VCaP (cell line): ENCODE measurements around the gene GRPEL2.

Source experiments
- H3K27ac ChIP-seq: fragments of 450-650 bp; 2 replicates; pipeline ENCODE4 v1.5.1; 2017
- TF ChIP-seq, protein P1 (sequence below): fragments of 450-650 bp; conservative IDR thresholded peaks from 2 replicates; pipeline ENCODE4 v1.5.1; 2017; ENCODE audit warnings: mild to moderate bottlenecking, moderate library complexity

The GRPEL2 gene, protein sequence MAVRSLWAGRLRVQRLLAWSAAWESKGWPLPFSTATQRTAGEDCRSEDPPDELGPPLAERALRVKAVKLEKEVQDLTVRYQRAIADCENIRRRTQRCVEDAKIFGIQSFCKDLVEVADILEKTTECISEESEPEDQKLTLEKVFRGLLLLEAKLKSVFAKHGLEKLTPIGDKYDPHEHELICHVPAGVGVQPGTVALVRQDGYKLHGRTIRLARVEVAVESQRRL

DNA sequence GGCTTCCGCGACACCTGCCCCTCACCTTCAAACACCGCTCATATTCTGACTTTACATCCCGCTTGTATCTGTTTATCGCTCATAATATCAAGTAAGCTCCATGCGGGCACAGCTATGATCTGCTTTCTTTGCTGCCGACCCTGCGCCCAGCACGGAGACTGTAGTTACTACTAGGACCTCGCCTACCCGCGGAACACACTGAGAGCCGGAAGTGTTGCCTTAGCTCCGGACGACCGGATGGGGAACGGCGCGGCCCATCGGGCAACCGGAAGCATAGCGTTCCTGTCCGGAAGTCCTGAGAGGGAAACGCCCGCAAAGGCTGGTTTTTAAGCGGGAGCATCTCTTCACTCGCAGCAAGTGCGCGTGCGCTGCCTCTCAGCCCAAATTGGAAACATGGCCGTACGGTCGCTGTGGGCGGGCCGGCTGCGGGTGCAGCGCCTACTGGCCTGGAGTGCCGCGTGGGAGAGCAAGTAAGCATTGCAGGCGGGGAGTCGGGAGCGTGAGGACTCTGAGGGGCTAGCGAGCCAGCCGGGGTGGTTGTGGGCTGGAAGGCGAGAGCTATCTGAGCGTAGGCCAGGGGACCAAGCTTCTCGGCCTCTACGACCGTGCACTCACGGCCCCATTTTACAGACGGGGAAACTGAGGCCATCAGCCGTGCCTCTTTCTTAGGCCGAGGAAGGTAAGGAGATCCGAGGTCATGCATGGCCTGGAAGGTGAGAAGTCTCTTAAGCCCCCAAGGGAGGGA lies at the start of gene GRPEL2:
Gene GRPEL2, plus strand, starts transcription at position 353 of the 745 bp plus-strand sequence. Its CDS starts 41 bp downstream, at position 394.
- TF ChIP-seq, protein P1, sequence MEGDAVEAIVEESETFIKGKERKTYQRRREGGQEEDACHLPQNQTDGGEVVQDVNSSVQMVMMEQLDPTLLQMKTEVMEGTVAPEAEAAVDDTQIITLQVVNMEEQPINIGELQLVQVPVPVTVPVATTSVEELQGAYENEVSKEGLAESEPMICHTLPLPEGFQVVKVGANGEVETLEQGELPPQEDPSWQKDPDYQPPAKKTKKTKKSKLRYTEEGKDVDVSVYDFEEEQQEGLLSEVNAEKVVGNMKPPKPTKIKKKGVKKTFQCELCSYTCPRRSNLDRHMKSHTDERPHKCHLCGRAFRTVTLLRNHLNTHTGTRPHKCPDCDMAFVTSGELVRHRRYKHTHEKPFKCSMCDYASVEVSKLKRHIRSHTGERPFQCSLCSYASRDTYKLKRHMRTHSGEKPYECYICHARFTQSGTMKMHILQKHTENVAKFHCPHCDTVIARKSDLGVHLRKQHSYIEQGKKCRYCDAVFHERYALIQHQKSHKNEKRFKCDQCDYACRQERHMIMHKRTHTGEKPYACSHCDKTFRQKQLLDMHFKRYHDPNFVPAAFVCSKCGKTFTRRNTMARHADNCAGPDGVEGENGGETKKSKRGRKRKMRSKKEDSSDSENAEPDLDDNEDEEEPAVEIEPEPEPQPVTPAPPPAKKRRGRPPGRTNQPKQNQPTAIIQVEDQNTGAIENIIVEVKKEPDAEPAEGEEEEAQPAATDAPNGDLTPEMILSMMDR, result no peak
- H3K27ac ChIP-seq, result peak within 1 kb of the TSS; percentile 93

DNA sequence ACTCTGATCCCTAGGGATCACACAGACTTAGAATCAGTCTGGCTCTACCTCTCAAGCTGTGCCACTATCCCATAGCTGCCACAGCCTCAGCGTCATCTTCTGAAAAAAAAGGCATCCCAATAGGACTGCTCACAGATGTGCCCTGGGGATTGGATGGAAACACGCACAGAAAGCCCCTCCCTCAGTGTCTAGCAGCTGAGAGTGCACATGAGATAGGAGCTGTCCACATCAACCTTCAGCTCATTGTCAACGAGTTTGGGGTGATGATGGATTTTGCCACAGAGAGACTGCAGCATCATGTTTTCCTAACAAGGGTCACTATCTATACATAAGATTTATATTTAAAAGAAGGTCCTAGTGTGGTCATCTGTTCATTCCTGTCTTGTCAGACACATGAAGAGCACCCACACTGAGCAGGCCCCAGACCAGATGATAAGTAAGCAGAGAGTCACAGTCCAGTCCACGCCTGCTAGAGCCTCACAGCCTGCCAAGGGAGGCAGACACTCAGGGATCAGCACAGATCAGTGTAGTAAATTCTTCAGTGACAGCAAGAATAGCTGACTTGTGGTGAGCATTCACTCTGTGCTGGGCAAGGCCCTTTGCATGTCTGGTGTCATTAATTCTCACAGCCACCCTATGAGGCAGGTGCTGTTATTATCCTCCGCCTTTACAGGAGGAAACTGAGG lies 47.8 kb upstream of the GRPEL2 start:
- no peak overlapping the region for H3K27ac ChIP-seq

DNA sequence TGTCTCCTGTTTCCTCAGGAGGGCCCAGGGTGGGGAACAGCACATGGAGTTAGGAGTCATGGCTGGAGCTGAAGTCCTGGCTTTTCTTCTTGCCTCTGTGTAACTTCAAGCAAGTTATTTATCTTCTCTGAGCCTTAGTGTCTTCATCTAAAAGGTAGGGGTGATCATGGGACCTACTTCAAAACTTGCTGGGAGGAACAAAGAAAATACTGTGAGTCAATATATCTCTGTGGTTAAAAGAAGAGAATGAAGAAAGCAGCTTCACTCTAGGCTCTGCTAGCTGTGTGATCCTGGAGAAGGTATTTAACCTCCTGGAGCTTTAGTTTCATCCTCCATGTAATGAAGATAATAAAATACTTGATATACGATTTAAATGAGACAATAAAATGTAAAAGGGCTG lies 47.1 kb upstream of the GRPEL2 start:
- TF ChIP-seq, protein P1, result no peak
- H3K27ac ChIP-seq, result no peak overlapping the region

More for the DNA sequence above, 47.8 kb upstream of the GRPEL2 start:
- TF ChIP-seq, protein P1, result no peak

DNA sequence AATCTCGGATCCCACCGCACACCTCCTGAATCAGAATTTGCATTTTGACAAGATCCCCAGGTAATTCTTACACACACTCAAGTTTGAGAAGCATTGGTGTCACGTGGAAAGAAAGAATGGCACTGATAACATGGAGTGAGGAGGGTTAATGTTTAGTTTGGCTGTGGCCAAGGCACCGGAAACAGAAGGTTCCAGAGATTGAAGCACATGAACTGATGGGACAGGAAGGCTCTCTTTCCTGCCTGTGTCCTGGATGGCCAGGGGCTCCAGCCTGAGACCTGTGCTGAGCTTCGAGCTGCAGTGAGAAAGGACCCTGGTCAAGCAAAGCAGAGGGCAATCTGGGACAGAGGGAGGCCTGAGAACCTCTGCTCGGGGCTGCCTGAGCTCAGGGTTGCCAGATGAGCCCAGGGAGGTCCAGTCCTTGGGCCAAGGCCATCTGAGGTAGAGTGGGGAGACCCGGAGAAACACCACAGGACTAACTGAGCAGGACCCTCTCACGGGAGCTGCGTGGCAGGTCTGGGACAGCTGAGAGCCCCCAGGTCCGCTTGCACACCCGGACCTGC lies 46.4 kb upstream of the GRPEL2 start:
- TF ChIP-seq, protein P1, result no peak
- H3K27ac ChIP-seq, result no peak overlapping the region

DNA sequence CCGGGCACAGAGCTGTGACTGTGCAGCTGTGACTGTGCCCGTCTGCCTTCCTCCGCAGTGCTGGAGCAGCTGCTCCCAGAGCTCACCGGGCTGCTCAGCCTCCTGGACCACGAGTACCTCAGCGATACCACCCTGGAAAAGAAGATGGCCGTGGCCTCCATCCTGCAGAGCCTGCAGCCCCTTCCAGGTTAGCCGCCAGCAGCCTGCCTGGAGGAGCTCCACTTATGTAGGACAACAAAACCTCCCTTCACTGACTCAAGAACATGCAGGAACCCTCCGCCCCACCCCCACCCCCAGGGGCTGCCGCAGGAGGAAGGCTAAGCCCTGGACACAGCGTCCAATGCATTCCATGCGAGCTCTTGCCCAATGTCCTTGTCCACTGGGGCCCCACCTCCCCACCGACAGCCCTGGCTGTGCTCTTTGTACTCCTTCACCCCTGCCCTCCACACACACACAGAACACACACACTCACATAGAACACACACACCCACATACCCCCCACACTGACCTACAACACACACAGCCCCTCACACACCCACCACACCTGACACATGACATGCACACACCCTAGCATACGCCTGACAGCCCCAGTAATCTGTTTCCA lies 45.7 kb upstream of the GRPEL2 start:
- TF ChIP-seq, protein P1, result no peak
- H3K27ac ChIP-seq, result no peak overlapping the region

DNA sequence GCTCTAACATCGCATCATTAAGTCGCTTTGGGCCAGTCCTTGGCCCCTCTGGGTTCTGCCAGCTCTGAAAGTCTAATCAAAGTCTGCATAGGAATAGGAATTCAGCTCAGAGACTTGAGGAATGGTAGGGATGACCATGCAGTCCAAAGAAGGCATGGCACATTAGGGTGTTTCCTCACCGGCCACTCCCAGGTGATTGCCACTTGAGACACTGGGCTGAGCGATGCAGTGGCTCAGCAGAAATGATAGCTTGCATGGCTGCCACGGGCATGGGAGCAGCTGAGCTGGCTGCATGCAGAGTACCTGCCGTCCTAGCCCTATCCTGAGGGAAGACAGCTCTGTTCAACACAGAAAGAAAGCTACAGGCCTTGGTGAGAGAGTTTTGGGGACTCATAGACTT lies 44.9 kb upstream of the GRPEL2 start:
- H3K27ac ChIP-seq, result no peak overlapping the region
- TF ChIP-seq, protein P1, result no peak
